CD4-positive, alpha-beta T cell (primary cell): ENCODE measurements around the gene PPP1R1B. TPM values are rescaled to one million over a fixed set of nuclear protein-coding genes. Genes with fewer than 3 reads are reported as not detected.

Source experiments
- ATAC-seq: fragments of 200-7000 bp; cut with Tn5 transposase; one replicate; pipeline ENCODE4 v1.10.0; 2022; ENCODE audit warnings: mild to moderate bottlenecking; ENCODE audit not compliant: poor library complexity
- CTCF ChIA-PET: fragments of 350-600 bp; sonication (Branson Sonifier 250); formaldehyde crosslinking; loops from one replicate; lab custom pipeline; 2021; ENCODE audit warnings: antibody characterized with exemption, inconsistent platforms; lab: Charles Lee
- POLR2A ChIA-PET: fragments of 350-600 bp; sonication (Branson Sonifier 250); formaldehyde crosslinking; loops from one replicate; lab custom pipeline; 2021; ENCODE audit warnings: antibody characterized with exemption, inconsistent platforms; lab: Charles Lee
- DNase-seq, 14 experiments: peaks; one replicate each; pipeline ENCODE4 v3.0.0-alpha.2; 2013 to 2020; ENCODE audit warnings: mixed read lengths in 2 of 14
- H3K27ac ChIP-seq, 2 donors: one replicate each; pipeline versions ENCODE4 v1.5.1 to v1.7.0; 2013; ENCODE audit warnings: low read length in 2 of 2, low read depth in 1 of 2, mild to moderate bottlenecking in 1 of 2
- H3K27me3 ChIP-seq, 2 experiments: 1 replicate in 1 of 2; 2 replicates in 1 of 2; pipeline versions ENCODE4 v1.6.1 to v1.7.0; 2013; ENCODE audit warnings: low read length in 2 of 2, control low read depth in 1 of 2, mild to moderate bottlenecking in 1 of 2, moderate library complexity in 1 of 2; ENCODE audit not compliant: insufficient read depth in 2 of 2, control insufficient read depth in 1 of 2
- H3K36me3 ChIP-seq: one replicate; pipeline ENCODE4 v1.6.1; 2013; ENCODE audit warnings: low read length, control low read depth; ENCODE audit not compliant: insufficient read depth
- H3K4me1 ChIP-seq: one replicate; pipeline ENCODE4 v1.6.1; 2013; ENCODE audit warnings: low read length, control low read depth; ENCODE audit not compliant: insufficient read depth
- H3K4me3 ChIP-seq: one replicate; pipeline ENCODE4 v1.5.1; 2013; ENCODE audit warnings: mild to moderate bottlenecking, low read length, moderate library complexity
- H3K9me3 ChIP-seq, 2 experiments: 1 replicate in 1 of 2; 2 replicates in 1 of 2; pipeline versions ENCODE4 v1.6.1 to v1.7.0; 2013; ENCODE audit warnings: low read length in 2 of 2, mild to moderate bottlenecking in 2 of 2, control low read depth in 1 of 2, moderate library complexity in 1 of 2; ENCODE audit not compliant: control insufficient read depth in 1 of 2, insufficient read depth in 1 of 2
- H3K27ac Mint-ChIP-seq: one replicate; pipeline ENCODE4 v1.8.0; 2020; ENCODE audit warnings: mixed read lengths
- H3K27me3 Mint-ChIP-seq: one replicate; pipeline ENCODE4 v1.8.0; 2021; ENCODE audit warnings: mixed read lengths
- H3K36me3 Mint-ChIP-seq: one replicate; pipeline ENCODE4 v1.8.0; 2021; ENCODE audit warnings: low read depth, mixed read lengths
- H3K4me1 Mint-ChIP-seq: one replicate; pipeline ENCODE4 v1.8.0; 2021; ENCODE audit warnings: low read depth, mixed read lengths
- H3K4me3 Mint-ChIP-seq: one replicate; pipeline ENCODE4 v1.8.0; 2020; ENCODE audit warnings: mild to moderate bottlenecking, mixed read lengths
- H3K9me3 Mint-ChIP-seq: one replicate; pipeline ENCODE4 v1.8.0; 2020; ENCODE audit warnings: mixed read lengths
- CTCF ChIP-seq: fragments of 200-600 bp; IDR thresholded peaks from one replicate; pipeline ENCODE4 v1.8.0; 2022; ENCODE audit warnings: antibody characterized with exemption, mild to moderate bottlenecking
- intact Hi-C, 2 experiments: fragments of 100-400 bp; cut with DNase I in 1 of 2; cut with micrococcal nuclease in 1 of 2; formaldehyde crosslinking; loops; one replicate each; pipeline versions ENCODE4 v1.15.1 to v1.9.0; 2023 to 2025; cut with DNase I, micrococcal nuclease
- total RNA-seq, 174 experiments: library from RNA in 2 of 174; stranded (reverse) in 2 of 174; gene quantifications; one replicate each; pipeline ENCODE4 v1.2.3 and lab custom pipeline; 2021 to 2026

PPP1R1B gene
- total RNA-seq, 2 experiments from 2014 or later: 0.25 TPM; not detected in 1

- intact Hi-C loops: no loop called here
- no peak for DNase-seq
- Histone ChIP-seq H3K9me3 (peaks cover 0 to 15% of the 10 kb centered on the region in 2 experiments), H3K27me3 (peaks cover 55 to 58% of the 10 kb centered on the region in 2 experiments), H3K4me1 (peaks cover 18% of the 10 kb centered on the region), H3K27ac (no peak overlapping the region), H3K4me3 (no peak overlapping the region), H3K36me3 (no peaks in the 10 kb centered on the region)
- H3K27ac Mint-ChIP-seq: no peak overlapping the region
- POLR2A ChIA-PET: no interaction called here
- ATAC-seq: no peak
- CTCF ChIA-PET: no interaction called here
- peaks cover 92% of the 10 kb centered on the region for H3K27me3 Mint-ChIP-seq
- H3K36me3 Mint-ChIP-seq: no peaks in the 10 kb centered on the region
- TF ChIP-seq CTCF: no peak
- H3K4me3 Mint-ChIP-seq: no peak overlapping the region
- peaks cover 4% of the 10 kb centered on the region for H3K9me3 Mint-ChIP-seq
- H3K4me1 Mint-ChIP-seq: peaks cover 11% of the 10 kb centered on the region
These were observed 33.4 kb upstream of the PPP1R1B start for GRCh38 chr17:39593371-39593770.

GRCh38 chr17:39595294-39595693, 31.5 kb upstream of the PPP1R1B start:
- intact Hi-C loops: no loop called here
- DNase-seq (no peak), ATAC-seq (no peak)
- H3K27me3 ChIP-seq: peaks cover 75 to 76% of the 10 kb centered on the region in 2 experiments
- H3K27me3 Mint-ChIP-seq: peaks cover 94% of the 10 kb centered on the region
- H3K36me3 ChIP-seq: no peaks in the 10 kb centered on the region
- CTCF ChIA-PET: no interaction called here
- no peak overlapping the region for H3K4me3 Mint-ChIP-seq
- no peaks in the 10 kb centered on the region for H3K36me3 Mint-ChIP-seq
- H3K4me1 ChIP-seq: peaks cover 37% of the 10 kb centered on the region
- POLR2A ChIA-PET: no interaction called here
- peaks cover 2% of the 10 kb centered on the region for H3K9me3 Mint-ChIP-seq
- peaks cover 0 to 28% of the 10 kb centered on the region in 2 experiments for H3K9me3 ChIP-seq
- no peak overlapping the region for H3K4me3 ChIP-seq
- TF ChIP-seq CTCF: no peak
- H3K27ac ChIP-seq: no peak overlapping the region
- no peak overlapping the region for H3K27ac Mint-ChIP-seq
- peaks cover 11% of the 10 kb centered on the region for H3K4me1 Mint-ChIP-seq

GRCh38 chr17:39595928-39596510, 30.7 kb upstream of the PPP1R1B start:
- Histone ChIP-seq H3K4me1 (peaks cover 39% of the 10 kb centered on the region), H3K27me3 (peaks cover 82 to 83% of the 10 kb centered on the region in 2 experiments), H3K36me3 (no peaks in the 10 kb centered on the region), H3K27ac (no peak overlapping the region), H3K4me3 (no peak overlapping the region), H3K9me3 (peaks cover 0 to 29% of the 10 kb centered on the region in 2 experiments)
- ATAC-seq (no peak), DNase-seq (no peak)
- intact Hi-C loops: no loop called here
- H3K27me3 Mint-ChIP-seq: peaks cover 94% of the 10 kb centered on the region
- ChIA-PET POLR2A (no interaction called here), CTCF (no interaction called here)
- peaks cover 2% of the 10 kb centered on the region for H3K9me3 Mint-ChIP-seq
- no peak for TF ChIP-seq CTCF
- peaks cover 11% of the 10 kb centered on the region for H3K4me1 Mint-ChIP-seq
- H3K27ac Mint-ChIP-seq: no peak overlapping the region
- H3K4me3 Mint-ChIP-seq: no peak overlapping the region
- no peaks in the 10 kb centered on the region for H3K36me3 Mint-ChIP-seq
